ENCODE measurements around the gene SYCE3. TPM values are rescaled to one million over a fixed set of nuclear protein-coding genes. Genes with fewer than 3 reads are reported as not detected.

SYCE3 gene
- total RNA-seq, 1 donor from 2014 or later, result not detected

DNA sequence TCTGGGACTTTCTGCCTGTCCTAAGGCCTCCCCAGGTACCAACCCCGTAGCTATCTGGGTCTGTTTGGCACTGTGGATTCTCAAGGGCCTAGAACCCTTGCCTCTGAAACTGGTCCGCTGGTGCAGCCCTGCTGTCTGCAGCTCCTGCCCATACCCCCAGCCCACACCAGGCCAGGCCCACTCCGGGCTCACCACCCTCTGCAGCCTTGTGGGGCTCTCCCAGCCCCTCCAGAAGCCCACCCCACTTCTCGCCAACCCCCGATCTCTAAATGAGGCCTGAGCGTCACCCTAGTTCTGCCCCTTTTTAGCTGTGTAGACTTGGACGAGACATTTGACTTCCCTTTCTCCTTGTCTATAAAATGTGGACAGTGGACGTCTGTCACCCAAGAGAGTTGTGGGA, 12.3 kb downstream of the SYCE3 start:
- no peaks in the 10 kb centered on the region for H3K4me1 Mint-ChIP-seq (ENCODE audit: low read depth)
- no peak overlapping the region for H3K27ac Mint-ChIP-seq
- no peaks in the 10 kb centered on the region for H3K9me3 Mint-ChIP-seq (ENCODE audit: low read depth)

DNA sequence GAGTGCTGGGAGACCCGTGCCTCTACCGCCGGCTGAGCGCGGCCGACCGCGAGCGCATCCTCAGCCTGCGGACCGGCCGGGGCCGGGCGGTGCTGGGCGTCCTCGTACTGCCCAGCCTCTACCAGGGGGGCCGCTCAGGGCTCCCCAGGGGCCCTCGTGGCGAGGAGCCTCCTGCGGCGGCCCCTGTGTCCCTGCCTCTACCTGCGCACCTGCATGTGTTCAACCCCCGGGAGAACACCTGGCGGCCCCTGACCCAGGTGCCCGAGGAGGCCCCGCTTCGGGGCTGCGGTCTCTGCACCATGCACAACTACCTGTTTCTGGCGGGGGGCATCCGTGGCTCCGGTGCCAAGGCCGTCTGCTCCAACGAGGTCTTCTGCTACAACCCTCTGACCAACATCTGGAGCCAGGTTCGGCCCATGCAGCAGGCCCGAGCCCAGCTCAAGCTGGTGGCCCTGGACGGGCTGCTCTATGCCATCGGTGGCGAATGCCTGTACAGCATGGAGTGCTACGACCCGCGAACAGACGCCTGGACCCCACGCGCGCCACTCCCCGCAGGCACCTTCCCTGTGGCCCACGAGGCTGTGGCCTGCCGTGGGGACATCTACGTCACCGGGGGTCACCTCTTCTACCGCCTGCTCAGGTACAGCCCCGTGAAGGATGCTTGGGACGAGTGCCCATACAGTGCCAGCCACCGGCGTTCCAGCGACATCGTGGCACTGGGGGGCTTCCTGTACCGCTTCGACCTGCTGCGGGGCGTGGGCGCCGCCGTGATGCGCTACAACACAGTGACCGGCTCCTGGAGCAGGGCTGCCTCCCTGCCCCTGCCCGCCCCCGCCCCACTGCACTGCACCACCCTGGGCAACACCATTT, 13.6 kb downstream of the SYCE3 start:
- no peaks in the 10 kb centered on the region for H3K36me3 Mint-ChIP-seq (ENCODE audit: insufficient read depth)
- H3K27me3 Mint-ChIP-seq, result peaks cover 16% of the 10 kb centered on the region
- H3K4me1 Mint-ChIP-seq (ENCODE audit: low read depth), result no peaks in the 10 kb centered on the region
- no peak overlapping the region for H3K27ac Mint-ChIP-seq
- H3K9me3 Mint-ChIP-seq (ENCODE audit: low read depth), result no peaks in the 10 kb centered on the region
- TF ChIP-seq, protein P1, sequence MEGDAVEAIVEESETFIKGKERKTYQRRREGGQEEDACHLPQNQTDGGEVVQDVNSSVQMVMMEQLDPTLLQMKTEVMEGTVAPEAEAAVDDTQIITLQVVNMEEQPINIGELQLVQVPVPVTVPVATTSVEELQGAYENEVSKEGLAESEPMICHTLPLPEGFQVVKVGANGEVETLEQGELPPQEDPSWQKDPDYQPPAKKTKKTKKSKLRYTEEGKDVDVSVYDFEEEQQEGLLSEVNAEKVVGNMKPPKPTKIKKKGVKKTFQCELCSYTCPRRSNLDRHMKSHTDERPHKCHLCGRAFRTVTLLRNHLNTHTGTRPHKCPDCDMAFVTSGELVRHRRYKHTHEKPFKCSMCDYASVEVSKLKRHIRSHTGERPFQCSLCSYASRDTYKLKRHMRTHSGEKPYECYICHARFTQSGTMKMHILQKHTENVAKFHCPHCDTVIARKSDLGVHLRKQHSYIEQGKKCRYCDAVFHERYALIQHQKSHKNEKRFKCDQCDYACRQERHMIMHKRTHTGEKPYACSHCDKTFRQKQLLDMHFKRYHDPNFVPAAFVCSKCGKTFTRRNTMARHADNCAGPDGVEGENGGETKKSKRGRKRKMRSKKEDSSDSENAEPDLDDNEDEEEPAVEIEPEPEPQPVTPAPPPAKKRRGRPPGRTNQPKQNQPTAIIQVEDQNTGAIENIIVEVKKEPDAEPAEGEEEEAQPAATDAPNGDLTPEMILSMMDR (IDR thresholded peaks at IDR 0.05; ENCODE audit: unreplicated experiment), result no peak
- DNase-seq (ENCODE audit: low spot score, unreplicated experiment), result no peak
- no peak overlapping the region for H3K4me3 Mint-ChIP-seq (ENCODE audit: low read depth)

More for the DNA sequence above, 12.3 kb downstream of the SYCE3 start:
- Mint-ChIP-seq H3K4me3 (ENCODE audit: low read depth) (no peak overlapping the region), H3K27me3 (peaks cover 15% of the 10 kb centered on the region), H3K36me3 (ENCODE audit: insufficient read depth) (no peaks in the 10 kb centered on the region)
- no peak for DNase-seq (ENCODE audit: low spot score, unreplicated experiment)
- TF ChIP-seq, protein P1 (IDR thresholded peaks at IDR 0.05; ENCODE audit: unreplicated experiment), result no peak

DNA sequence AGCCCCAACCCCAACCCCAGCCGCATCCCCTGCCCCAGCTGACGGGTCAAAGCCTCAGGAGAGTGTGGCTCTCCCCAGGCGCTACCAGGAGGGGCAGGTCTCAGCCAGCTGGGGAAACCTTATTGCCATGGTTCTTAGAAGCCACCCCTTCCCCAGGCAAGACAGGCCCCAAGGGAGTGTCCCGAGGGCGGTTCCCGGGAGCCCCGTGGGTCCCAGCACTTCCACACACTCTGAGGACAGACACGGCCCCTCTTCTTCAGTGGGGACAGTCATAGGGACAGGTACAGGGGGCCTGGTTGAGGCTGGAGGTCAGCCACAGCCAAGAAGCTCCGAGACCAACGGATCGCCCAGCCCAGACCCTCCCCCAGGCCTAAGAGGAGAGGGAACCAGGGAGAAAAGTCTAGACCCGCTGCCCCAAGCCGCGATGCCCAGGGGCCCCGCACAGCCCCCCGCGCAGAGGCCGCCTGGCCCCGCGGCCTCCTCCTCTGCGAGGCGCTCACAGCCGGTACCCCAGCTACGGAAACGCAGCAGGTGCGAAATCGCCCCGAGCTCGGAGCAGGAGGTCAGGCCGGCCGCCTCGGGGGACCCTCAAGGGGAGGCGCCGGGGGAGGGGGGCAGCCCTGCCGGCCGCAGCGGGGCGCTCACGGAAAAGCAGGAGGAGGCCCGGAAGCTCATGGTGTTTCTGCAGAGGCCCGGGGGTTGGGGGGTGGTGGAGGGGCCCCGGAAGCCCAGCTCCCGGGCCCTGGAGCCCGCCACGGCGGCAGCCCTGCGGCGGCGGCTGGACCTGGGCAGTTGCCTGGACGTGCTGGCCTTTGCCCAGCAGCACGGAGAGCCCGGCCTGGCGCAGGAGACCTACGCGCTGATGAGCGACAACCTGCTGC, 14.4 kb downstream of the SYCE3 start:
- Mint-ChIP-seq H3K36me3 (ENCODE audit: insufficient read depth) (no peaks in the 10 kb centered on the region), H3K27ac (no peak overlapping the region), H3K4me1 (ENCODE audit: low read depth) (no peaks in the 10 kb centered on the region), H3K4me3 (ENCODE audit: low read depth) (no peak overlapping the region), H3K27me3 (peaks cover 15% of the 10 kb centered on the region), H3K9me3 (ENCODE audit: low read depth) (no peaks in the 10 kb centered on the region)
- DNase-seq (ENCODE audit: low spot score, unreplicated experiment), result no peak
- TF ChIP-seq, protein P1 (IDR thresholded peaks at IDR 0.05; ENCODE audit: unreplicated experiment), result no peak

DNA sequence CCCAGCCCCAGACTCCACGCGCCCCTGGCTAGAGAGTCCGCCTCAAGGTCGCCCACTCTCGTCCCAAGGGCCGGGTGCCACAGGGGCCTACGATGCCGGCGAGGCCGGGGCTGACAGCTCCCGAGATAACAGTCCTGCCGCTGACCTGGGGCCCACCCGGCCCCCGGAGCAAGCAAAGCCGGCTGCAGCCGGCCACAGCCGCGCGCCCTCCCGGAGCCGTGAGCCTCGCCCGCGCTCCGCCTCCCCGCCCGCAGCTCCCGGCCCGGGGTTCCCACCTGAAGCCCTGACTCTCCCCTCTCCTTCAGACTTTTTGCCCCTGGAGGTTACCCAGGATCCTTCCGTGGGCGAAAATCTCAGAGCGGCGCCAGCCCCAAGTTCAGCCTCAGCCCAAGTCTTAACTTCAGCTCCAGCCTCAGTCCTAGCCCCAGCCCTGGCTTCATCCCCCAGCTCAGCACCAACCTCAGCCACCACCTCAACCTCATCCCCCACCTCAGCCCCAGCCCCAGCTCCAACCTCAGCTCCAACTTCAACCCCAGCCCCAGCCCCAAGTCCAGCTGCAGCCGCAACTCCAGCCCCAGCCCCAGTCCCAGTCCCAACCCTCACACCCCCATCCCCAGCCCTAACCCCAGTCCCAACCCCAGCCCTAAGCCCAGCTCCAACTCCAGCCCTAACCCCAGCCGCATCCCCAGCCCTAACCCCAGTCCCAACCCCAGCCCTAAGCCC, 15.3 kb downstream of the SYCE3 start:
- Mint-ChIP-seq H3K36me3 (ENCODE audit: insufficient read depth) (no peaks in the 10 kb centered on the region), H3K4me3 (ENCODE audit: low read depth) (no peak overlapping the region), H3K4me1 (ENCODE audit: low read depth) (no peaks in the 10 kb centered on the region), H3K27me3 (peaks cover 16% of the 10 kb centered on the region), H3K27ac (no peak overlapping the region), H3K9me3 (ENCODE audit: low read depth) (no peaks in the 10 kb centered on the region)
- no peak for DNase-seq (ENCODE audit: low spot score, unreplicated experiment)
- TF ChIP-seq, protein P1 (IDR thresholded peaks at IDR 0.05; ENCODE audit: unreplicated experiment), result no peak

Measured in progenitor cell of endocrine pancreas (in vitro differentiated cells).